ENCODE measurements around the gene EOLA1. TPM values are rescaled to one million over a fixed set of nuclear protein-coding genes. Genes with fewer than 3 reads are reported as not detected.
"Not testable (repeated sequence)": the region's sequence is repeated elsewhere in the genome, so short reads cannot be mapped to it uniquely, and the experiment has no call there.

EOLA1 gene
- total RNA-seq, 1 experiment from 2014 or later: 12.1 TPM

GRCh38 chrX:149525903-149526302, 14.9 kb upstream of the EOLA1 start:
- H3K27me3 ChIP-seq (ENCODE audit: control insufficient read depth, insufficient read depth, low read length); H3K36me3 ChIP-seq (replicated peaks; ENCODE audit: control insufficient read depth, insufficient read depth, low read length); DNase-seq; H3K4me3 ChIP-seq (ENCODE audit: insufficient read depth, low read depth, low read length): not testable (repeated sequence)

DNA sequence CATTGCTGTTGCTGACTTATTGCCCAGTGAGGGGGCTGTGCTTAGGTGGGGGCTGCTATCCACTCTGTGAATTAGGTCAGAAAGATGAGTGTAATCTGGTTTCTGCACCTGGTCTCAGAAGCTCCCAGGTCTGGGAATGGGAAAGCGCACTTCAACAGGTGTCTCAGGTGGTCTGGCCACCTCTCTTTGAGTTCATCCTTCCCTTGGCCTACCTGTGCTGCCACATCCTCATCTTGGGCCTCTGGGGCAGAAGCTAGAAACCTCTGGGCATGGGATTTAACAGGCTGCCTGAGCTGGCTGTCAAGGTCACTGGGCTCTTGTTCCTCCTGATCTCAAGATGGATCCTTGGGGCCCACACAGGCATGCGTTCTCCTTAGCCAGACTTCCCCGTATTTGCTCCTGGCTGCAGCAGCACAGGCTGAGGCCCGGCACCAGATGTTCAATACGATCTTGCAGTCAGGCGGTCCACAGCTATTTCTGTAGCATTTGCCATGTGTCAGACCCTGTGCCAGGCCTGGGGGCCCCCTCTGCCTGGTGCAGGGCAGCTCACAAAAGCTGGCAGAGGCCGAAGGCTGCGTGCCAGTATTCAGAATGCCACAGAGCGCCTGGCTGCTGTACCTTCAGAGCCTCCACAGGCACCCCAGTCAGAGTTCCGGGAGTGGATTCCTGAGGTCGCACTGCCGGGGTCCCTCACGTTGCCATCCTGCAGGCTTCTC, 14.3 kb upstream of the EOLA1 start:
- DNase-seq; H3K27me3 ChIP-seq (ENCODE audit: control insufficient read depth, insufficient read depth, low read length): not testable (repeated sequence)

GRCh38 chrX:149527705-149528104, 13.1 kb upstream of the EOLA1 start:
- no peaks in the 10 kb centered on the region for H3K36me3 ChIP-seq (replicated peaks; ENCODE audit: control insufficient read depth, insufficient read depth, low read length)
- H3K27me3 ChIP-seq (ENCODE audit: control insufficient read depth, insufficient read depth, low read length): no peaks in the 10 kb centered on the region
- peak; percentile 41 for DNase-seq
- no peak overlapping the region for H3K4me3 ChIP-seq (ENCODE audit: insufficient read depth, low read depth, low read length)

More for the DNA sequence above, 14.3 kb upstream of the EOLA1 start:
- H3K36me3 ChIP-seq (replicated peaks; ENCODE audit: control insufficient read depth, insufficient read depth, low read length); H3K4me3 ChIP-seq (ENCODE audit: insufficient read depth, low read depth, low read length): not testable (repeated sequence)

DNA sequence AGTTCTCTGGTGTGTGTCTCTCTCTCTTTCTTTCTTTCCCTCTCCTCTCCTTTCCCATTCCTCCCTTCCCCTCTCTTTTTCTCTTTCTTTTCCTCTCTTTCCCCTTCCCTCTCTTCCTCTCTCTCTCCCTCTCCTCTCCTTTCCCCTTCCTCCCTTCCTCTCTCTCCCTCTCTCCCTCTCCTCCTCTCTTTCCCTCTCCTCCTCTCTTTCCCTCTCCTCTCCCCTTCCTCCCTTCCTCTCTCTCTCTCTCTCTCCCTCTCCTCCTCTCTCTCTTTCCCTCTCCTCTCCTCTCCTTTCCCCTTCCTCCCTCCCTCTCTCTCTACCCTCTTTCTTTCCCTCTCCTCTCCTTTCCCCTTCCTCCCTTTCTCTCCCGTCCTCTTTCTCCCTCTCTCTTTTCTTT, 12.4 kb upstream of the EOLA1 start:
- no peak for DNase-seq
- no peak overlapping the region for H3K4me3 ChIP-seq (ENCODE audit: insufficient read depth, low read depth, low read length)
- H3K36me3 ChIP-seq (replicated peaks; ENCODE audit: control insufficient read depth, insufficient read depth, low read length): no peaks in the 10 kb centered on the region
- no peaks in the 10 kb centered on the region for H3K27me3 ChIP-seq (ENCODE audit: control insufficient read depth, insufficient read depth, low read length)

DNA sequence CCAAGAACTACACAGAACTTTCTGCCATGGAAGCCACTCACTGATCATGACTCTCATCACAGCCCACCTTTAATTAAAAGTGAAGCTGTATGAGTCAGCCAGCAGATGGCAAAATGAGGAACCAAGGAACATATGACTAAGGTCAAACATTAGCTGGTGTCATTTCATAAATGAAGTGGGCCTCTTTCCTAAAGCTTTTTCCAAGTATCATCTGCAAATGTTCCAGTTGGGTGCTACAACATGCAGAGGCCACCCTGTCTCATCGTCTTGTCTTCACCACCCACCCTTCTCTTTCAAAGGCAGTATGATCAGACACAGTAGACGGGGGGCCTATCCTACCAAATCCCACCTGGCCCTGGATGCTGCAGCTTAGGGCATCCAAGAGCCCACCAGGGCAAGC, 9.2 kb upstream of the EOLA1 start:
- DNase-seq: no peak
- Histone ChIP-seq H3K4me3 (ENCODE audit: insufficient read depth, low read depth, low read length) (no peak overlapping the region), H3K36me3 (replicated peaks; ENCODE audit: control insufficient read depth, insufficient read depth, low read length) (no peaks in the 10 kb centered on the region), H3K27me3 (ENCODE audit: control insufficient read depth, insufficient read depth, low read length) (no peaks in the 10 kb centered on the region)

DNA sequence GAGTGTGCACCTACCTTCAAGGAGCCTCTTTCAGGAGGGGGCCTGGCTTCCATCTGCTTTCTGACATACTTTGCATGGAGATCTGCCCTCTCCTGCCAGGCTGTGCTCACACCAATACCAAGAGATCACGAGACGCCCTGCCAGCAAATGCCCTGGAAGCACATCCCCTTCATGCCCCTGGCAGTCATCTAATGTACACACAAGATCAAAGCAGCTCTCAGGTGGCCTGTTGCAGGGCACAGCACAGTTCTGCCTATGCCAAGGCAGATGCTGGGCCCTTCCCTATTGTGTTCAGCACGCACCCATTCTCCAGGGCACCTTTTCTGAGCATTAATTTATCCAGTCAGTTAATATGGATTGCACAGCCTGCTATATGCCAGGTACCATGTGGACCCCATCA, 7.9 kb upstream of the EOLA1 start:
- not testable (repeated sequence) for H3K4me3 ChIP-seq (ENCODE audit: insufficient read depth, low read depth, low read length); H3K27me3 ChIP-seq (ENCODE audit: control insufficient read depth, insufficient read depth, low read length); H3K36me3 ChIP-seq (replicated peaks; ENCODE audit: control insufficient read depth, insufficient read depth, low read length); DNase-seq

DNA sequence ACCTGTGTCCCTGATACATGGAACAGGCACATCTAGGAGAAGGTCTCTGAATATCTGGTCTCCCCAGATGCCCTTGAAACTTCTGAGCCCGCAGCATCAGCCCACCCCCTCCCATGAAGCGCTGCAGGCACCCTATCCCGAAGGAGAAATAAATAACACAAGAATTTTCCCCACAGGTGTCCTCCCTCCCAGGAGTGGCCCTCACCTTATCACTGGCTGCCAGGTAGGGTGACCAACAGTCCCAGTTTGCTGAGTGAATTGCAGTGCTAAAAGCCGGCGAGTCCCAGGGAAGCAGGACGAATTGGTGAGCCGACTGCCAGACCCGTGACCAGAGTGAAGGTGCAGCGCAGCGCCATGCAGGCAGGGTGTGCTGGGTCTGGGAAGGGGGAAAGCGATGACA, 6.8 kb upstream of the EOLA1 start:
- not testable (repeated sequence) for H3K36me3 ChIP-seq (replicated peaks; ENCODE audit: control insufficient read depth, insufficient read depth, low read length); DNase-seq; H3K27me3 ChIP-seq (ENCODE audit: control insufficient read depth, insufficient read depth, low read length); H3K4me3 ChIP-seq (ENCODE audit: insufficient read depth, low read depth, low read length)

DNA sequence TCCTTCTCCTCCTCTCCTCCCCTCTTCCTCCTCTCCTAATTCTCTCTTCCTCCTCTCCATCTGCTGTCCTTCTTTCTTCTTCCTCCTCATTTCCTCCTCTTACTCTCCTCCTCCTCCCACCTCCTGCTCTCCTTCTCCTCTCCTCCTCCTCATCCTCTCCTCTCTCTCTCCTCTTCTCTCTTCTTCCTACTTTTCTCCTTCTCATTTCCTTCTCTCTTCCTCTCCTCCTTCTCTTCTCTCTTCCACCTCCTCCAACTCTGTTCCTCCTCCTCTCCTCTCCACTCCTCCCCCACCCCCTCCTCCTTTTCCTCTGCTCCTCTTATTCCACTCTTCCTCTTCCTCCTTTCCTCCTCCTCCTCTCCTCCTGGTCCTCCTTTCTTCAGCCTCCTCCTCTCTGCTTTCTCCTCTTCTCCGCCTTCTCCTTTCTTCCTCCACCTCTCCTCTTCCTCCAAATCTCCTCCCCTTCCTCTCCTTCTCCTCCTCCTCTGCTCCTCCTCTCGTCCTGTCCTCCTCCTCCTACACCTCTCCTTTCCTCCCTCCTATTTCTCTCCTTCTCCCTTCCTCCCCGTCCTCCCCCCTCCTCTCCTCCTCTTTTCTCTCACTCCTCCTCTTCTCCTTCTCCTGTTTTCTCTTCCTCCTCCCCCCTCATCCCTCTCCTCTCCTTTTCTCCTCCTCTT, 5.7 kb upstream of the EOLA1 start:
- not testable (repeated sequence) for H3K4me3 ChIP-seq (ENCODE audit: insufficient read depth, low read depth, low read length); DNase-seq

DNA sequence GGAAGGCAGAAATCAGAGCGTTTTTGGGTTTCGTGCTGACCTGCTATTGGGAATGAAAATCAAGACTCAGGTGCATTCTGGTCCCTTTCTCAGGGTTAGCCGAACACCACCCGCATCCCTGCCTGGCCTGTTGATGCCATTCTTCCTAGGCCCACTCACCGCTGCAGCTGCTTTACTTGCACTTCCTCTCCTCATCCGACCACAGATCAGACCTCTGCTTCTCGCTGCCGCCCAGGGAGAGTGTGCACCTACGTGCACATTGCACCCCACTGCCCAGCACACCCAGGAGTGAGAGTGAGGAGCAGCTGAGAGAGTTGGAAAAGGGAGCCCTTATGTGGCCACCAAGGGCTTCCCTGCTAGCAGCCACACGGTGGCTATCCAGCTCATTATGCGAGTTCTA, 3.3 kb upstream of the EOLA1 start:
- not testable (repeated sequence) for DNase-seq; H3K27me3 ChIP-seq (ENCODE audit: control insufficient read depth, insufficient read depth, low read length); H3K36me3 ChIP-seq (replicated peaks; ENCODE audit: control insufficient read depth, insufficient read depth, low read length); H3K4me3 ChIP-seq (ENCODE audit: insufficient read depth, low read depth, low read length)

More for the DNA sequence above, 5.7 kb upstream of the EOLA1 start:
- H3K36me3 ChIP-seq (replicated peaks; ENCODE audit: control insufficient read depth, insufficient read depth, low read length); H3K27me3 ChIP-seq (ENCODE audit: control insufficient read depth, insufficient read depth, low read length): not testable (repeated sequence)

DNA sequence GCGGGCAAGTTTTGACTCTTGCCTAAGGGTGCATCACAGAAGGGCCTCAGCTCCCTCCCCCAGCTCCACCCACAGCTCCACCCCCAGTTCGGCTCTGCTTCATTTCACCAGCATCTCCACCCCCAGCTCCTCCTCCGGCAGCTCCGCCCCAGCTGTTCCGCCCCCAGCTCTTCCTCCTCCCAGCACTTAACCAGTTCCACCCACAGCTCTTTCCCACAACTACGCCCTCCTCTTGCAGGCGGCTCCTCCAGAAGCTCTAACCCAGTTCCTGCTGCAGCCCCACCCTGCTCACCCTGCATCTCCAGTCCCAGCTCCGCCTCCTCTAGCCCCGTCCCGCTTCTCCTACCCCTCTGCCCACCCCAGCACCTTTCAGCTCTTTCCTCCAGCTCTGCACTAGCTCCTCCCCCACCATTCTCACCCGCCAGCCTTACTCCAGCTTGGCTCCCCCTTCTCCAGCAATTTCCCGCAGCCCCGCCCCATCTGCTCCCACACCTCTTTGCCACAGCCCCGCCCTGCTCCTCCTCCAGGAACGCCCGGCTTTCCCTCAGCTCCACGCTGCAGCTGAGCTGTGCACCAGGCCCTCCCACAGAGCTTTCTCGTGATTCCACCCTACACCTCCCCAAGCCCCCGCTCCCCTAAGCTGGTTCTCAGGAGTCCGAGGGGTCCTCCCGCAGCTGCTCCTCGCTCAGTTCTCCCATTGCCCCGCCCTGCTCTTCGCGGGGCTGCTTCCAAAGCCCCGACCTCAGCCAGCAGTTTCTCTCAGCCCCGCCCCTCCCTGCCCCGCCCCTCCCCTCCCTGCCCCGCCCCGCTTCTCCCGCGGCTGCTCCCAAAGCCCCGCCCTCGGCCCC, 1.3 kb upstream of the EOLA1 start:
- peaks cover 8% of the 10 kb centered on the region for H3K27me3 ChIP-seq (ENCODE audit: control insufficient read depth, insufficient read depth, low read length)

DNA sequence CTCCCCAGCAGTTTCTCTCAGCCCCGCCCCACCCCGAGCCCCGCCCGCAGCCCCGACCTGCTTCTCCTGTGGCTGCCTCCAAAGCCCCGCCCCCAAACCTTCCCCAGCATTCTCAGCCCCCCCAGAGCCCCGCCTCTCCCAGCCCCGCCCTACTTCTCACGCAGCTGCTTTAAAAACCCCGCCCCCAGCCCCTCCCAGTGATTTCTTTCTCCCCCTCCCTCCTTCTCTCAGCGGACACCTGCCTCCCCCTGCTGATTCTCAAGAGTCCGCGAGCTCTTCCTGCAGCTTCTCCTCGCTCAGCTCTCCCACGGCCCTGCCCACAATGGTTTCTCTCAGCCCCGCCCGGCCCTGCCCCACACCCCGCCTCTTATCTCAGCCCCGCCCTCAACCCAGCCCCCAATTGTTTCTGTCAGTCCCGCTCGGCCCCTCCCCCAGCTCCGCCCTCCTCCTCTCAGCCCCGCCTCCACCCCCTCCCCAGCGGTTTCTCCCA, 636 bp upstream of the EOLA1 start:
- DNase-seq: peak; percentile 93
- H3K27me3 ChIP-seq (ENCODE audit: control insufficient read depth, insufficient read depth, low read length): peaks cover 8% of the 10 kb centered on the region
- H3K36me3 ChIP-seq (replicated peaks; ENCODE audit: control insufficient read depth, insufficient read depth, low read length): no peaks in the 10 kb centered on the region
- peak overlapping the region; percentile 68 for H3K4me3 ChIP-seq (ENCODE audit: insufficient read depth, low read depth, low read length)

More for the DNA sequence above, 1.3 kb upstream of the EOLA1 start:
- DNase-seq: peak; percentile 82
- Histone ChIP-seq H3K4me3 (ENCODE audit: insufficient read depth, low read depth, low read length) (peak overlapping the region; percentile 67), H3K36me3 (replicated peaks; ENCODE audit: control insufficient read depth, insufficient read depth, low read length) (no peaks in the 10 kb centered on the region)

DNA sequence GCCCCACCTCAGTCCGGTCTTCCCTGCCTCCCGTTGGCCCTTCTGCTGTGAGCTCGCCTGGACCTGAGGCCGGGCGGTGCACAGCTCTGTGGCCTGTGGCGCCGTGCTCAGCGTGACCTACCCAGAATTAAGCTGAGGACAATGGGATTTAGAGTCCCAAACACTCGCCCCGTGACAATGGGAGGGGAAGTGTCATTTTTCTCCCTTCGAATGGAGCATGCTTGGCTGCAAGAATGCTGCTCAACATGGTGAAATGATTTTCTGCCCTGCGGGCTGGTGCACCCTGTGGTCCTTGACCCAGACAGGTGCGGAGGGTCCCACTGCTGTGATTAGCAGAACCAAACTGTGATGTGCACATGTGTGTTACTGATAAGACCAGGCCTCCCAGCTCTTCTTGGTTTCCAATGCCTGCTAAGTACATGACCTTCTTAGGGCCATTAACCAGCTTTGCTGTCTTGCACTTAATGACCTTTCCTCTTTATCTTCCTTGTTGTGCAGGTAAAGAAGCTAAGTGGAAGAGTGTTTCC, 772 bp downstream of the EOLA1 start:
- DNase-seq: no peak
- Histone ChIP-seq H3K27me3 (ENCODE audit: control insufficient read depth, insufficient read depth, low read length) (peaks cover 8% of the 10 kb centered on the region), H3K36me3 (replicated peaks; ENCODE audit: control insufficient read depth, insufficient read depth, low read length) (no peaks in the 10 kb centered on the region), H3K4me3 (ENCODE audit: insufficient read depth, low read depth, low read length) (peak overlapping the region; percentile 68)

GRCh38 chrX:149545545-149546543, 5.0 kb downstream of the EOLA1 start:
- not testable (repeated sequence) for H3K36me3 ChIP-seq (replicated peaks; ENCODE audit: control insufficient read depth, insufficient read depth, low read length); DNase-seq

More at GRCh38 chrX:149545545-149546543, 5.0 kb downstream of the EOLA1 start:
- not testable (repeated sequence) for H3K4me3 ChIP-seq (ENCODE audit: insufficient read depth, low read depth, low read length); H3K27me3 ChIP-seq (ENCODE audit: control insufficient read depth, insufficient read depth, low read length)
